ENCODE measurements around the gene PRTG.
"Not testable (repeated sequence)": the region's sequence is repeated elsewhere in the genome, so short reads cannot be mapped to it uniquely, and the experiment has no call there.

DNA sequence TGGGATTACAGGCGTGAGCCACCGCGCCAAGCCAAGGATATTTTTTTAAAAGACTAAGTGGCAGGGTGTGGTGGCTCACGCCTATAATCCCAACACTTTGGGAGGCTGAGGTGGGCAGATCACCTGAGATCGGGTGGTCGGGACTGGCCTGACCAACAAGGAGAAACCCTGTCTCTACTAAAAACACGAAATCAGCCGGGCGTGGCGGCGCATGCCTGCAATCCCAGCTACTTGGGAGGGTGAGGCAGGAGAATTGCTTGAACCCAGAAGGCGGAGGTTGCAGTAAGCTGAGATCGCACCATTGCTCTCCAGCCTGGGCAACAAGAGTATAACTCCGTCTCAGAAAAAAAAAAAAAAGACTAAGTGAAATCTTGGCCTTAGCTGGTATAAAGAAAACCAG is 49.8 kb downstream of the PRTG start:
- TF ChIP-seq, protein P1, sequence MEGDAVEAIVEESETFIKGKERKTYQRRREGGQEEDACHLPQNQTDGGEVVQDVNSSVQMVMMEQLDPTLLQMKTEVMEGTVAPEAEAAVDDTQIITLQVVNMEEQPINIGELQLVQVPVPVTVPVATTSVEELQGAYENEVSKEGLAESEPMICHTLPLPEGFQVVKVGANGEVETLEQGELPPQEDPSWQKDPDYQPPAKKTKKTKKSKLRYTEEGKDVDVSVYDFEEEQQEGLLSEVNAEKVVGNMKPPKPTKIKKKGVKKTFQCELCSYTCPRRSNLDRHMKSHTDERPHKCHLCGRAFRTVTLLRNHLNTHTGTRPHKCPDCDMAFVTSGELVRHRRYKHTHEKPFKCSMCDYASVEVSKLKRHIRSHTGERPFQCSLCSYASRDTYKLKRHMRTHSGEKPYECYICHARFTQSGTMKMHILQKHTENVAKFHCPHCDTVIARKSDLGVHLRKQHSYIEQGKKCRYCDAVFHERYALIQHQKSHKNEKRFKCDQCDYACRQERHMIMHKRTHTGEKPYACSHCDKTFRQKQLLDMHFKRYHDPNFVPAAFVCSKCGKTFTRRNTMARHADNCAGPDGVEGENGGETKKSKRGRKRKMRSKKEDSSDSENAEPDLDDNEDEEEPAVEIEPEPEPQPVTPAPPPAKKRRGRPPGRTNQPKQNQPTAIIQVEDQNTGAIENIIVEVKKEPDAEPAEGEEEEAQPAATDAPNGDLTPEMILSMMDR (optimal IDR thresholded peaks at IDR 0.05 in 1 of 3, IDR thresholded peaks at IDR 0.05 in 1 of 3, conservative IDR thresholded peaks at IDR 0.05 in 1 of 3; ENCODE audit: extremely low read depth in 1 of 3, insufficient read depth in 2 of 3, low read length in 3 of 3): not testable (repeated sequence)
- not testable (repeated sequence) for TF ChIP-seq EZH2 (IDR thresholded peaks at IDR 0.05; ENCODE audit: low read length)
